T-helper 17 cell (primary cell): Measurements from ENCODE around the gene RXFP2. TPM values are rescaled to one million over a fixed set of nuclear protein-coding genes. Genes with fewer than 3 reads are reported as not detected.

Experiments used
- ATAC-seq: fragments of 150-1000 bp; cut with Tn5 transposase; 2 replicates; pipeline ENCODE4 v1.10.0; 2021; ENCODE audit warnings: mild to moderate bottlenecking, moderate library complexity
- DNase-seq, 3 donors: peaks; one replicate each; pipeline versions ENCODE4 v3.0.0 to v3.0.0-alpha.2; 2020 to 2021
- H3K9me3 ChIP-seq: one replicate; pipeline ENCODE4 v1.7.0; 2013; ENCODE audit warnings: low read length, mild to moderate bottlenecking; ENCODE audit not compliant: control insufficient read depth, poor library complexity, severe bottlenecking
- H3K27ac Mint-ChIP-seq: one replicate; pipeline ENCODE4 v1.8.0; 2022; ENCODE audit warnings: mild to moderate bottlenecking, moderate library complexity, mixed read lengths
- H3K27me3 Mint-ChIP-seq: one replicate; pipeline ENCODE4 v1.8.0; 2022; ENCODE audit warnings: mixed read lengths
- H3K36me3 Mint-ChIP-seq: one replicate; pipeline ENCODE4 v1.8.0; 2022; ENCODE audit warnings: low read depth, mixed read lengths
- H3K4me1 Mint-ChIP-seq: one replicate; pipeline ENCODE4 v1.8.0; 2022; ENCODE audit warnings: mild to moderate bottlenecking, mixed read lengths
- H3K4me3 Mint-ChIP-seq: one replicate; pipeline ENCODE4 v1.8.0; 2022; ENCODE audit warnings: mild to moderate bottlenecking, moderate library complexity, mixed read lengths
- total RNA-seq, 4 donors: library from RNA in 2 of 4; stranded (reverse) in 2 of 4; gene quantifications; one replicate each; pipeline ENCODE4 v1.2.3 and lab custom pipeline; 2022 to 2026

The RXFP2 gene
- total RNA-seq, 2 donors from 2014 or later, result not detected

DNA sequence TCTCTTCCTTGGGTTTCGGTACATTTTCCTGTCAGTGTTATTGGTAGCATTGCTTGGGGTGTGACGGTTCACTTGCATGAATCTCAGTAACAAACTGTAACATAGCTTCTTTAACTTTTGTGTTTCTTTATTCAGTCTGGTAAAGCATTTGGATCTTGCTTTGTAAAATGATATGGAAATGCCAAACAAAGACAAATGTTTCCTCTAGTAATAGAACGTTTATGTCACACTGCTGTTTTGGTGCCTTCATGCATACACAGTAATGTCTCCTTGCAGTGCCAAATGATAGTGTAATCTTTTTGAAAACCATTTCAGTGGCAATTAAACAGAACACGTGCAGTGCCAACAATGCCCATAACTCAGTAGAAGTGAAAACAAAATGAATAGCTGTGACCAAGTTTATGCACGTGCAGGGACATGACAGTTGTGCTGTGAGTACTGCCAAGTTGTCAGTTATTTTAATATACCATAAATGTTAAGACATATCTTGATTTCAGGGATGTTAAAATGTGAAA, 110.8 kb downstream of the RXFP2 start:
- Mint-ChIP-seq H3K4me1 (peaks cover 34% of the 10 kb centered on the region), H3K27ac (no peak overlapping the region), H3K4me3 (no peak overlapping the region), H3K27me3 (no peaks in the 10 kb centered on the region), H3K36me3 (peaks cover 2% of the 10 kb centered on the region)
- no peak for ATAC-seq
- H3K9me3 ChIP-seq, result no peaks in the 10 kb centered on the region
- DNase-seq, result no peak

DNA sequence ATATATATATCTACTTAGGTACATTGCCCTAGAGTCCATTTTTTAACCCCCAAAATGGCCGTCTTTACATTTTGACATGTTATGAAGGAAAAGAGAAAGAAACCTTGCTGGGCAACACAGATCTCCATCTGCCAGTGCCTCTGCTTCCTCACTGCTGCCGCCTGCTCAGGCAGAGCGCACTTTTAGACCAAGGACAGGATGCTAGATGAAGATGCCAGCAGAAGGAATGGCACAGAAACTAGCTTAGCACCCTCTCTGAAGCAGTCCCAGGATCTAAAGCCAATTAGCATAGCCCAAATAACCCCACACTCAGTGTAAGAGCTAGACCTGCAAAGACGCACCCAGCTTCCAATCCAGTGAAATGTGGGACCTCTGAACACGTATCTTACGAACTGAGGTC, 111.9 kb downstream of the RXFP2 start:
- DNase-seq, result no peak
- Mint-ChIP-seq H3K27me3 (no peaks in the 10 kb centered on the region), H3K4me1 (peaks cover 32% of the 10 kb centered on the region), H3K36me3 (peaks cover 2% of the 10 kb centered on the region), H3K4me3 (no peak overlapping the region), H3K27ac (peak overlapping the region; percentile 27)
- ATAC-seq, result no peak
- H3K9me3 ChIP-seq, result no peaks in the 10 kb centered on the region
